A549 (cell line): ENCODE measurements around the gene CBX5. TPM values are rescaled to one million over a fixed set of nuclear protein-coding genes. Genes with fewer than 3 reads are reported as not detected.
A peak's percentile ranks its signal among the peaks of the same experiment; 100 is the strongest.

ENCODE experiments used
- ATAC-seq, 2 experiments: fragments of 200-7000 bp in 1 of 2; fragments of >200 bp in 1 of 2; cut with Nextera tagmentation in 1 of 2; cut with Tn5 transposase in 1 of 2; 3 replicates each; pipeline versions ENCODE4 v1.8.0 to v1.9.1; 2018 to 2020; ENCODE audit warnings: mild to moderate bottlenecking in 1 of 2, moderate library complexity in 1 of 2
- CTCF ChIA-PET: fragments of 300-600 bp; sonication (Branson Sonifier 250); formaldehyde crosslinking; extraction: SDS; loops from one replicate; lab custom pipeline; 2021; ENCODE audit warnings: antibody characterized with exemption, inconsistent platforms; lab: Yijun Ruan, JAX
- POLR2A ChIA-PET: fragments of 350-600 bp; formaldehyde crosslinking; extraction: SDS; loops from one replicate; lab custom pipeline; 2021; ENCODE audit warnings: antibody characterized with exemption, inconsistent platforms; lab: Yijun Ruan, JAX
- DNase-seq, 2 experiments: peaks; one replicate each; pipeline versions ENCODE4 v3.0.0 to v3.0.0-alpha.2; 2011 to 2016; ENCODE audit warnings: low read depth in 1 of 2, low spot score in 1 of 2
- FAIRE-seq: peaks from 2 replicates; lab custom pipeline; 2011; peaks lifted over from hg19 to GRCh38; lab: Jason Lieb, UNC
- H3K27ac ChIP-seq, 2 experiments: fragments of >200 bp; sonication (Bioruptor Twin); formaldehyde crosslinking; 3 replicates each; pipeline ENCODE4 v1.5.1; 2016 to 2017
- H3K4me1 ChIP-seq: fragments of >200 bp; sonication (Bioruptor Twin); formaldehyde crosslinking; 3 replicates; pipeline ENCODE4 v1.6.1; 2016
- H3K4me2 ChIP-seq: fragments of >200 bp; sonication (Bioruptor Twin); formaldehyde crosslinking; 3 replicates; pipeline ENCODE4 v1.6.1; 2016
- H3K4me3 ChIP-seq: fragments of >200 bp; sonication (Bioruptor Twin); formaldehyde crosslinking; 3 replicates; pipeline ENCODE4 v1.5.1; 2016
- H3K9me3 ChIP-seq: fragments of >200 bp; sonication (Bioruptor Twin); formaldehyde crosslinking; 3 replicates; pipeline ENCODE4 v1.6.1; 2016
- BCL3 ChIP-seq: fragments of >200 bp; sonication (Bioruptor Twin); formaldehyde crosslinking; IDR thresholded peaks from 3 replicates; pipeline ENCODE4 v1.6.1; 2016
- BHLHE40 ChIP-seq: IDR thresholded peaks from 2 replicates; pipeline ENCODE4 v1.6.1; 2012; ENCODE audit warnings: low read depth, low read length, inconsistent platforms
- CTCF ChIP-seq: fragments of >200 bp; sonication (Bioruptor Twin); formaldehyde crosslinking; IDR thresholded peaks from 3 replicates; pipeline ENCODE4 v1.5.1; 2016
- EHF ChIP-seq: fragments of 250-450 bp; sonication (Bioruptor Pico); IDR thresholded peaks from 2 replicates; pipeline ENCODE4 v1.5.0; 2020; ENCODE audit warnings: mild to moderate bottlenecking
- EHMT2 ChIP-seq: fragments of 200-600 bp; sonication (generic); IDR thresholded peaks from 2 replicates; pipeline ENCODE4 v1.6.1; 2016; ENCODE audit warnings: antibody characterized with exemption, low read depth, mild to moderate bottlenecking, moderate library complexity
- ELK1 ChIP-seq: fragments of 150-350 bp; IDR thresholded peaks from 2 replicates; pipeline ENCODE4 v1.6.1; 2014; ENCODE audit warnings: low read depth, mild to moderate bottlenecking, low read length
- ESRRA ChIP-seq: fragments of 150-350 bp; IDR thresholded peaks from 2 replicates; pipeline ENCODE4 v1.6.1; 2014; ENCODE audit warnings: mild to moderate bottlenecking, low read length, borderline replicate concordance
- HES2 ChIP-seq: fragments of >200 bp; sonication (Bioruptor Twin); formaldehyde crosslinking; IDR thresholded peaks from 2 replicates; pipeline ENCODE4 v1.6.1; 2016
- HMGXB4 ChIP-seq: fragments of 250-450 bp; sonication (Bioruptor Pico); IDR thresholded peaks from 2 replicates; pipeline ENCODE4 v1.5.0; 2021; ENCODE audit warnings: mild to moderate bottlenecking, moderate library complexity, borderline replicate concordance
- HOXB5 ChIP-seq: fragments of 250-450 bp; sonication (Bioruptor Pico); IDR thresholded peaks from 2 replicates; pipeline ENCODE4 v1.5.0; 2020; ENCODE audit warnings: mild to moderate bottlenecking, moderate library complexity
- KDM1A ChIP-seq: fragments of 200-600 bp; sonication (generic); IDR thresholded peaks from 2 replicates; pipeline ENCODE4 v1.6.1; 2016; ENCODE audit warnings: low read depth, mild to moderate bottlenecking
- NPAS2 ChIP-seq: fragments of 250-450 bp; sonication (Bioruptor Pico); IDR thresholded peaks from 2 replicates; pipeline ENCODE4 v1.8.0; 2022; ENCODE audit warnings: mild to moderate bottlenecking, moderate library complexity, borderline replicate concordance
- NR3C1 ChIP-seq: fragments of >200 bp; sonication (Bioruptor Twin); formaldehyde crosslinking; IDR thresholded peaks from 3 replicates; pipeline ENCODE4 v1.6.1; 2017
- POLR2AphosphoS2 ChIP-seq: conservative IDR thresholded peaks from 2 replicates; pipeline ENCODE4 v1.6.1; 2012; ENCODE audit warnings: low read length, improper control_type of control experiment, inconsistent platforms
- RAD21 ChIP-seq, 2 experiments: fragments of >200 bp in 1 of 2; sonication (Bioruptor Twin) in 1 of 2; formaldehyde crosslinking in 1 of 2; IDR thresholded peaks in 1 of 2; conservative IDR thresholded peaks in 1 of 2; 2 replicates in 1 of 2; 3 replicates in 1 of 2; pipeline ENCODE4 v1.6.1; 2012 to 2018; ENCODE audit warnings: inconsistent platforms in 1 of 2
- RARB ChIP-seq: fragments of 250-450 bp; sonication (Bioruptor Pico); IDR thresholded peaks from 2 replicates; pipeline ENCODE4 v1.8.0; 2021; ENCODE audit warnings: mild to moderate bottlenecking, moderate library complexity
- SMC3 ChIP-seq: fragments of >200 bp; sonication (Bioruptor Twin); formaldehyde crosslinking; IDR thresholded peaks from 3 replicates; pipeline ENCODE4 v1.6.1; 2018; ENCODE audit warnings: inconsistent platforms
- TP53 ChIP-seq: fragments of 250-450 bp; sonication (Bioruptor Pico); IDR thresholded peaks from 2 replicates; pipeline ENCODE4 v1.5.0; 2021; ENCODE audit warnings: mild to moderate bottlenecking, moderate library complexity
- WGBS: methylation state at CpG from one replicate; pipeline ENCODE4 v1.1.6; 2017; ENCODE audit errors: missing lambda C conversion rate; 5-methylcytosine and 5-hydroxymethylcytosine counted together
- polyA plus RNA-seq, 4 experiments: library from polyadenylated mRNA; depleted of rRNA in 3 of 4; stranded (reverse); fragments of >200 nt; fragmentation: RNase III in 1 of 4; extraction: RNeasy Plus Mini Kit Qiagen cat#74134 plus additional on column Dnase treatment in 1 of 4; gene quantifications; 2 replicates in 3 of 4; 3 replicates in 1 of 4; pipeline ENCODE4 v1.2.3, GENCODE V29; 2011 to 2017

Gene CBX5
- polyA plus RNA-seq, 2 of the 4 experiments (the other 2 are of a cell fraction), result 39.5 to 129 TPM

- peaks cover 44% of the 10 kb centered on the region for H3K4me1 ChIP-seq
- no peak for TF ChIP-seq TP53
- no peak for TF ChIP-seq KDM1A
- TF ChIP-seq ESRRA, result no peak
- POLR2A ChIA-PET, result no interaction called here
- no peak overlapping the region for H3K4me3 ChIP-seq
- peak overlapping the region in 1 of 2 experiments; percentile 41; a peak in 2 of 6 replicates for H3K27ac ChIP-seq
- FAIRE-seq (no peak), ATAC-seq (no peak), DNase-seq (no peak)
- peak overlapping the region; percentile 60 for H3K4me2 ChIP-seq
- CTCF ChIA-PET, result interaction anchor here (2.1 to 3.8 kb wide), 2 partner anchors 10 to 11 kb away, joined by 7 to 20 read pairs; no protein-coding TSS in a partner anchor
- no peaks in the 10 kb centered on the region for H3K9me3 ChIP-seq
Measured at GRCh38 chr12:54303640-54304039, 23.7 kb upstream of the CBX5 start.

GRCh38 chr12:54301428-54302048 lies 21.6 kb upstream of the CBX5 start:
- no peaks in the 10 kb centered on the region for H3K9me3 ChIP-seq
- H3K4me2 ChIP-seq, result peak overlapping the region; percentile 85
- CTCF ChIA-PET, result interaction anchor here (0.9 to 3.3 kb wide), 8 partner anchors 8 to 81 kb away, joined by 3 to 18 read pairs (median 6); partner anchors contain the start of gene COPZ1
- no peak for DNase-seq
- no peak for FAIRE-seq
- ATAC-seq, result no peak
- POLR2A ChIA-PET, result interaction anchor here (0.8 to 2.6 kb wide), 4 partner anchors 13 to 23 kb away, joined by 4 to 13 read pairs (median 8); partner anchors contain the start of genes CBX5, COPZ1 and HNRNPA1
- TF ChIP-seq ELK1 (no peak), BHLHE40 (no peak), HES2 (no peak)
- peak overlapping the region; percentile 29 for H3K4me3 ChIP-seq
- peak overlapping the region; percentile 34 to 81; a peak in 5 of 6 replicates for H3K27ac ChIP-seq
- WGBS, result 94% methylated on average over 1 of the region's 1 CpG
- H3K4me1 ChIP-seq, result peaks cover 33% of the 10 kb centered on the region

GRCh38 chr12:54300732-54301427 lies 21.0 kb upstream of the CBX5 start, which contains the start of gene NFE2:
NFE2 (minus strand) TSS chr12:54301015; CDS start chr12:54295248, 5,767 bp downstream.
- FAIRE-seq, result no peak
- peak within 1 kb of the TSS; percentile 85 for H3K4me2 ChIP-seq
- TF ChIP-seq ELK1, result no peak
- no peak for TF ChIP-seq BHLHE40
- no peak for TF ChIP-seq RARB (CRISPR knock-in tag)
- no peak for TF ChIP-seq HOXB5 (CRISPR knock-in tag)
- TF ChIP-seq NR3C1, result no peak
- TF ChIP-seq POLR2AphosphoS2, result no peak
- no peak for TF ChIP-seq HES2
- TF ChIP-seq EHMT2, result no peak
- no peak for TF ChIP-seq CTCF
- TF ChIP-seq HMGXB4, result no peak
- TF ChIP-seq EHF (CRISPR knock-in tag), result no peak
- TF ChIP-seq SMC3, result no peak
- no peak for TF ChIP-seq BCL3
- TF ChIP-seq RAD21 (conservative IDR thresholded peaks at IDR 0.05 in 1 of 2, IDR thresholded peaks at IDR 0.05 in 1 of 2), result no peak
- TF ChIP-seq NPAS2, result no peak

More at GRCh38 chr12:54300732-54301427, 21.0 kb upstream of the CBX5 start, which contains the start of gene NFE2:
- ChIA-PET POLR2A (interaction anchor here (0.8 to 2.6 kb wide), 5 partner anchors 12 to 58 kb away, joined by 4 to 13 read pairs (median 8); partner anchors contain the start of genes CBX5, COPZ1 and HNRNPA1), CTCF (interaction anchor here (0.6 to 3.3 kb wide), 8 partner anchors 9 to 80 kb away, joined by 3 to 18 read pairs (median 6); partner anchors contain the start of gene COPZ1)
- DNase-seq (peak; percentile 63 to 66), ATAC-seq (peak; percentile 86 to 92)
- WGBS, result 18% methylated on average over 15 of the region's 26 CpGs
- Histone ChIP-seq H3K9me3 (no peaks in the 10 kb centered on the region), H3K4me1 (peaks cover 32% of the 10 kb centered on the region), H3K4me3 (peak within 1 kb of the TSS; percentile 29), H3K27ac (peak within 1 kb of the TSS; percentile 34 to 81; a peak in 5 of 6 replicates)
